GM18505 (cell line): ENCODE results near the gene IQSEC1.

Experiments used
- ATAC-seq: cut with Tn5 transposase; IDR thresholded peaks from one replicate; pipeline ENCODE4 v1.9.1; 2021; ENCODE audit not compliant: unreplicated experiment
- POLR2A ChIP-seq: IDR thresholded peaks from 4 replicates; pipeline ENCODE4 v1.6.1; 2011; ENCODE audit warnings: borderline replicate concordance; ENCODE audit not compliant: insufficient read depth, insufficient read length; ENCODE audit errors: extremely low read depth

The IQSEC1 gene

GRCh38 chr3:13102386-13103345 is 29.4 kb upstream of the IQSEC1 start:
- no peak for TF ChIP-seq POLR2A
- ATAC-seq, result no peak

- no peak for ATAC-seq
- TF ChIP-seq POLR2A, result no peak
These were observed 26.5 kb upstream of the IQSEC1 start for GRCh38 chr3:13099707-13100106.

- no peak for TF ChIP-seq POLR2A
- no peak for ATAC-seq
These were observed 25.2 kb upstream of the IQSEC1 start for GRCh38 chr3:13098192-13098988.

GRCh38 chr3:13096356-13096755 is 23.1 kb upstream of the IQSEC1 start:
- TF ChIP-seq POLR2A, result no peak
- ATAC-seq, result no peak

- ATAC-seq, result no peak
These were observed 22.2 kb upstream of the IQSEC1 start for GRCh38 chr3:13095408-13095937.

GRCh38 chr3:13093687-13094086 is 20.5 kb upstream of the IQSEC1 start:
- ATAC-seq, result no peak
- no peak for TF ChIP-seq POLR2A

More at GRCh38 chr3:13095408-13095937, 22.2 kb upstream of the IQSEC1 start:
- TF ChIP-seq POLR2A, result no peak

- no peak for TF ChIP-seq POLR2A
- ATAC-seq, result no peak
These were observed 19.7 kb upstream of the IQSEC1 start for GRCh38 chr3:13092621-13093617.

- ATAC-seq, result peak; percentile 53
- no peak for TF ChIP-seq POLR2A
These were observed 18.8 kb upstream of the IQSEC1 start for GRCh38 chr3:13091898-13092611.

GRCh38 chr3:13088028-13089006 is 15.1 kb upstream of the IQSEC1 start:
- TF ChIP-seq POLR2A, result no peak
- ATAC-seq, result peak; percentile 38

GRCh38 chr3:13087320-13087990 is 14.2 kb upstream of the IQSEC1 start:
- no peak for TF ChIP-seq POLR2A
- ATAC-seq, result no peak
